PC-9 (cell line): Measurements from ENCODE around the gene SDK2. TPM values are rescaled to one million over a fixed set of nuclear protein-coding genes. Genes with fewer than 3 reads are reported as not detected.

Experiments used
- BruUV-seq: library from RNA; stranded (reverse); fragments of 400-500 nt; replicated peaks from 2 replicates; lab custom pipeline; 2021; lab: Mats Ljungman, UMichigan
- CTCF ChIA-PET: fragments of 300-600 bp; sonication (Branson Sonifier 250); formaldehyde crosslinking; loops from one replicate; lab custom pipeline; 2022; ENCODE audit warnings: antibody characterized with exemption; lab: Charles Lee
- POLR2A ChIA-PET: fragments of 300-600 bp; sonication (Branson Sonifier 250); formaldehyde crosslinking; loops from one replicate; lab custom pipeline; 2022; ENCODE audit warnings: antibody characterized with exemption; ENCODE audit not compliant: unreplicated experiment; lab: Charles Lee
- DNase-seq, 2 experiments: peaks; one replicate each; pipeline versions ENCODE4 v3.0.0 to v3.0.0-alpha.2; 2015 to 2022; ENCODE audit warnings: mixed read lengths in 1 of 2
- H2AFZ ChIP-seq: fragments of 200-600 bp; sonication (generic); 2 replicates; pipeline ENCODE4 v1.8.1; 2017; ENCODE audit warnings: antibody characterized with exemption
- H3F3A ChIP-seq: fragments of 200-600 bp; sonication (generic); 2 replicates; pipeline ENCODE4 v1.8.1; 2017; ENCODE audit warnings: antibody characterized with exemption, mild to moderate bottlenecking, low read depth; ENCODE audit not compliant: insufficient read depth
- H3K27ac ChIP-seq: fragments of 200-600 bp; sonication (generic); 2 replicates; pipeline ENCODE4 v1.6.1; 2016; ENCODE audit warnings: mixed run types
- H3K27me3 ChIP-seq: fragments of 200-600 bp; sonication (generic); 2 replicates; pipeline ENCODE4 v1.6.1; 2016; ENCODE audit warnings: low read depth, mixed run types; ENCODE audit not compliant: insufficient read depth
- H3K36me3 ChIP-seq: fragments of 200-600 bp; sonication (generic); 2 replicates; pipeline ENCODE4 v1.6.1; 2016; ENCODE audit warnings: low read depth, mixed run types
- H3K4me1 ChIP-seq: fragments of 200-600 bp; sonication (generic); replicated peaks from 2 replicates; pipeline ENCODE4 v1.6.1; 2016; ENCODE audit warnings: mixed run types; ENCODE audit not compliant: insufficient read depth
- H3K4me2 ChIP-seq: fragments of 200-600 bp; sonication (generic); 2 replicates; pipeline ENCODE4 v1.6.1; 2017; ENCODE audit warnings: mixed run types
- H3K4me3 ChIP-seq: fragments of 200-600 bp; sonication (generic); 2 replicates; pipeline ENCODE4 v1.6.1; 2016; ENCODE audit warnings: mixed run types
- H3K79me2 ChIP-seq: fragments of 200-600 bp; sonication (generic); 2 replicates; pipeline ENCODE4 v1.6.1; 2017; ENCODE audit warnings: low read depth, mixed run types
- H3K9me2 ChIP-seq: fragments of 200-600 bp; sonication (generic); 2 replicates; pipeline ENCODE4 v1.8.1; 2017; ENCODE audit warnings: mild to moderate bottlenecking; ENCODE audit not compliant: insufficient read depth
- H3K9me3 ChIP-seq: fragments of 200-600 bp; sonication (generic); 2 replicates; pipeline ENCODE4 v1.8.1; 2016; ENCODE audit warnings: low read depth; ENCODE audit not compliant: insufficient read depth
- H4K20me1 ChIP-seq: fragments of 200-600 bp; sonication (generic); 2 replicates; pipeline ENCODE4 v1.8.1; 2017; ENCODE audit not compliant: insufficient read depth
- CTCF ChIP-seq: fragments of 200-600 bp; sonication (generic); conservative IDR thresholded peaks from 2 replicates; pipeline ENCODE4 v1.6.1; 2017; ENCODE audit warnings: mixed run types, antibody characterized with exemption, mild to moderate bottlenecking, moderate library complexity
- EZH2 ChIP-seq: fragments of 200-600 bp; sonication (generic); IDR thresholded peaks from 2 replicates; pipeline ENCODE4 v1.8.0; 2017; ENCODE audit warnings: antibody characterized with exemption, low read depth
- intact Hi-C: fragments of 100-400 bp; cut with micrococcal nuclease; formaldehyde crosslinking; loops from one replicate; pipeline ENCODE4 v1.10.0; 2022; ENCODE audit not compliant: unreplicated experiment
- total RNA-seq: library from RNA; stranded (reverse); gene quantifications from 2 replicates; pipeline ENCODE4 v1.2.3, GENCODE V29; 2021

The SDK2 gene
- total RNA-seq, 1 experiment from 2014 or later: 0.04 TPM

- Histone ChIP-seq H3K27me3 (no peaks in the 10 kb centered on the region), H2AFZ (no peak overlapping the region), H3K9me3 (no peaks in the 10 kb centered on the region), H3K4me3 (no peak overlapping the region), H3K36me3 (no peaks in the 10 kb centered on the region), H3K9me2 (no peaks in the 10 kb centered on the region), H3K4me2 (no peak overlapping the region), H3K4me1 (peaks cover 14% of the 10 kb centered on the region), H3K27ac (no peak overlapping the region), H3K79me2 (no peaks in the 10 kb centered on the region), H3F3A (peaks cover 4% of the 10 kb centered on the region; the same call in 1 of the 2 replicates), H4K20me1 (no peaks in the 10 kb centered on the region)
- intact Hi-C loops: no loop called here
- BruUV-seq: no TSS peak
- TF ChIP-seq CTCF (no peak), EZH2 (no peak)
- ChIA-PET POLR2A (no interaction called here), CTCF (no interaction called here)
- no peak for DNase-seq
Measured at GRCh38 chr17:73348018-73348828, 296.0 kb downstream of the SDK2 start.

DNA sequence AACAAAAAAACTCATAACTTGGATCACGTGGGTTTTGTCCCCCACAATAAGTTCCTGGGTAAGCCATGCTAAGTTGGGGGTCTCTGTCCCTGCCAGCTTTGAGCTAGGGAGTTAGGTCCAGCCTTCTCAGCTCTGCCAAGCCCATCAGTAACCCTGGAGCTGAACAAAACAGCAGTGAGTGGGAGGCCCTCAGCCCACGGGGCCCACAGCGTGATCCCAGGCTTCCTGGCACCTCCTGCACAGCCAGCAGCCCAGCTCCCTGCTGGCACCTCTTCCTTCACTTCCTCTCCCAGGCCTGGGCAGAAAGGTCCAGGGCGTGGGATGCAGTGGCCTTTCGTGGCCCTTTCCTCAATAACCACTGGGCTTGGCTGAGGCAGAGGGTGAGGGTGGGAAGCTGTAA, 296.9 kb downstream of the SDK2 start:
- intact Hi-C loops: no loop called here
- no peaks in the 10 kb centered on the region for H3K9me3 ChIP-seq
- no peak for TF ChIP-seq CTCF
- no peak for TF ChIP-seq EZH2
- H3K27me3 ChIP-seq: no peaks in the 10 kb centered on the region
- ChIA-PET POLR2A (no interaction called here), CTCF (no interaction called here)
- H3K4me3 ChIP-seq: no peak overlapping the region
- H3K9me2 ChIP-seq: no peaks in the 10 kb centered on the region
- no peak overlapping the region for H2AFZ ChIP-seq
- peaks cover 23% of the 10 kb centered on the region for H3K4me1 ChIP-seq
- no peaks in the 10 kb centered on the region for H4K20me1 ChIP-seq
- H3F3A ChIP-seq: peaks cover 4% of the 10 kb centered on the region; the same call in 1 of the 2 replicates
- no TSS peak for BruUV-seq
- H3K27ac ChIP-seq: no peak overlapping the region
- no peak overlapping the region for H3K4me2 ChIP-seq
- H3K79me2 ChIP-seq: no peaks in the 10 kb centered on the region
- H3K36me3 ChIP-seq: no peaks in the 10 kb centered on the region
- no peak for DNase-seq

GRCh38 chr17:73346501-73347162, 297.6 kb downstream of the SDK2 start:
- H3K9me2 ChIP-seq: no peaks in the 10 kb centered on the region
- no peak for DNase-seq
- H3K4me3 ChIP-seq: no peak overlapping the region
- ChIA-PET POLR2A (no interaction called here), CTCF (no interaction called here)
- no peak overlapping the region for H2AFZ ChIP-seq
- no peak overlapping the region for H3K27ac ChIP-seq
- no peaks in the 10 kb centered on the region for H3K79me2 ChIP-seq
- BruUV-seq: no TSS peak
- no peaks in the 10 kb centered on the region for H4K20me1 ChIP-seq
- intact Hi-C loops: no loop called here
- no peaks in the 10 kb centered on the region for H3K27me3 ChIP-seq
- no peaks in the 10 kb centered on the region for H3K36me3 ChIP-seq
- H3F3A ChIP-seq: peaks cover 5% of the 10 kb centered on the region; the same call in 1 of the 2 replicates
- H3K4me2 ChIP-seq: no peak overlapping the region
- H3K9me3 ChIP-seq: no peaks in the 10 kb centered on the region
- peaks cover 30% of the 10 kb centered on the region for H3K4me1 ChIP-seq
- TF ChIP-seq EZH2: no peak
- TF ChIP-seq CTCF: no peak
